ENCODE measurements around the gene NDUFA8. TPM values are rescaled to one million over a fixed set of nuclear protein-coding genes. Genes with fewer than 3 reads are reported as not detected.
"Not testable (repeated sequence)": the region's sequence is repeated elsewhere in the genome, so short reads cannot be mapped to it uniquely, and the experiment has no call there.

Gene NDUFA8
- total RNA-seq, 4 donors from 2014 or later, result 18.0 to 26.0 (median 22.5) TPM

DNA sequence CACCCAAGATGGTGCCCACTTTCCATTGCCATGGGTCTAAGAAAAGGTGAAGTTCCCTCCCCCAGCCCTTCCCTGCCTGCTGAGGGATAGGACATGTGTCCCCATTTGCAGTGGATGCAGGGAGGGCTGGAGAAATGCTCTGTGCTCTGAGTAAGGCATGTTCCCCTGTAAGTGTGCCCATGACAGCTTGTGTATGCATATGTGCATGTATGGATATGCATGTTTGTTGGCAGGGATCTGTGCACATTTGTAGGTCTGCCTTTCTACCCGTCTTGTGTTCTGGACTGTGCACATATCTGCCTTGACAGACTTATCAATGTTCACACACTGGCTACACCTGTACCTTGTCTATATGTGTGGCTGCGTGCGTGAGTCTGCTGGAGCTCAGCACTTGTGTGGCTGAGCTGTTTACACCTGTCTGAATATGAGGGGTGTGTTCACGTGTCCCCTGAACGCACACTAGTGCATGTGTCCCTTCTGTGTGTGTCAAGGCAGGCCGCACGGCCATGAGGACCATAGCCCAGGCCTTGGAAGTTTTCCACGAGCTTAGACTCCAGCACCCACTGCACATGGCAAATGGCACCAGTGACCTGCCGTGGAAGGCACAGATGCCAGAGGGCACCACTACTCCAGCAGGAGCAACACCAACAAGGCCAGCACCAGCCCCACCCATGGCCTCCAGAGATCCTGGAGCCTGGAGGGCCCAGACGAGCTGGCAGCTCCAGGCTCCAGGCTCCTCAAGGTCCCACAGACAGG is 39.1 kb downstream of the NDUFA8 start:
- H3K27ac ChIP-seq, result no peak overlapping the region
- no peak for TF ChIP-seq EP300 (IDR thresholded peaks at IDR 0.05)
- H3K4me3 ChIP-seq, result no peak overlapping the region
- peaks cover 0 to 9% of the 10 kb centered on the region in 2 donors for H3K27me3 ChIP-seq
- no peak for DNase-seq (ENCODE audit: low spot score in 2 of 2)
- peaks cover 0 to 9% (median 0%) of the 10 kb centered on the region in 4 donors for H3K4me1 ChIP-seq
- no peaks in the 10 kb centered on the region for H3K9me3 ChIP-seq
- no peaks in the 10 kb centered on the region for H3K36me3 ChIP-seq
- WGBS, 2 donors, result 77 to 82% methylated on average over 10 of the region's 10 CpGs

DNA sequence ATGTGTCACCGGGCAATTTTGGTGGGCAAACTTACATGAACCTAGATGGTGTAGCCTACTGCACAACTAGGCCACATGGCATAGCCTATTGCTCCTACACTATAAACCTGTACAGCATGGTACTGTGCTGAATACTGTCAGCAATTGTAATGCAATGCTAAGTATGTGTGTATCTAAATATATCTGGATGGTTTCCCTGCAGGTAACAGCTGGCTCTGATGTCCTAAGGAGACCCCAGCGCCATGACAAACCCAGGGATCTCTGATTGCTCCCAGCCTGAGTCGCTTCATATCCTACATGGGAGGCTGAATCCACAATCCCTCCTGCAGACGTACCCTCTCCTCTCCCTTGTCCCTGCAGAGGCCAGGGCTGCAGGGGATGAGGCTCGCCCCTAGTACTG is 39.9 kb downstream of the NDUFA8 start:
- TF ChIP-seq POLR2A (IDR thresholded peaks at IDR 0.05) (no peak), EP300 (IDR thresholded peaks at IDR 0.05) (no peak)
- TF ChIP-seq, protein P1, sequence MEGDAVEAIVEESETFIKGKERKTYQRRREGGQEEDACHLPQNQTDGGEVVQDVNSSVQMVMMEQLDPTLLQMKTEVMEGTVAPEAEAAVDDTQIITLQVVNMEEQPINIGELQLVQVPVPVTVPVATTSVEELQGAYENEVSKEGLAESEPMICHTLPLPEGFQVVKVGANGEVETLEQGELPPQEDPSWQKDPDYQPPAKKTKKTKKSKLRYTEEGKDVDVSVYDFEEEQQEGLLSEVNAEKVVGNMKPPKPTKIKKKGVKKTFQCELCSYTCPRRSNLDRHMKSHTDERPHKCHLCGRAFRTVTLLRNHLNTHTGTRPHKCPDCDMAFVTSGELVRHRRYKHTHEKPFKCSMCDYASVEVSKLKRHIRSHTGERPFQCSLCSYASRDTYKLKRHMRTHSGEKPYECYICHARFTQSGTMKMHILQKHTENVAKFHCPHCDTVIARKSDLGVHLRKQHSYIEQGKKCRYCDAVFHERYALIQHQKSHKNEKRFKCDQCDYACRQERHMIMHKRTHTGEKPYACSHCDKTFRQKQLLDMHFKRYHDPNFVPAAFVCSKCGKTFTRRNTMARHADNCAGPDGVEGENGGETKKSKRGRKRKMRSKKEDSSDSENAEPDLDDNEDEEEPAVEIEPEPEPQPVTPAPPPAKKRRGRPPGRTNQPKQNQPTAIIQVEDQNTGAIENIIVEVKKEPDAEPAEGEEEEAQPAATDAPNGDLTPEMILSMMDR (IDR thresholded peaks at IDR 0.05), result no peak

DNA sequence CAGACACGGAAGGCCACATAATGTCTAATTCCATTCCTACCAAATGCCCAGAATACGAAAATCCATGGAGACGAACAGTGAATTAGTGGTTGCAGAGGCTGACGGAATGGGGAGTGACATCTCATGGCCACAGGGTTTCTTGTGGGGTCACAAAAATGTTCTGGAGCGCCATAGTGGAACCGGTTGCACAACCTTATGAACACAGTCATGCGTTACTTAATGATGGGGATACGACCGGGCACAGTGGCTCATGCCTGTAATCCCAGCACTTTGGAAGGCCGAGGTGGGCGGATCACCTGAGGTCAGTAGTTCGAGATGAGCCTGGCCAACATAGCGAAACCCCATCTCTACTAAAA is 40.4 kb downstream of the NDUFA8 start:
- H3K36me3 ChIP-seq, result no peaks in the 10 kb centered on the region
- no peak overlapping the region for H3K27ac ChIP-seq
- H3K4me3 ChIP-seq, result no peak overlapping the region
- H3K9me3 ChIP-seq, result no peaks in the 10 kb centered on the region
- H3K4me1 ChIP-seq, result peaks cover 0 to 3% (median 0%) of the 10 kb centered on the region in 4 donors
- peaks cover 0 to 7% of the 10 kb centered on the region in 2 donors for H3K27me3 ChIP-seq
- 68 to 79% methylated on average over 13 of the region's 13 CpGs for WGBS, 2 donors
- DNase-seq (ENCODE audit: low spot score in 2 of 2), result no peak
- TF ChIP-seq POLR2A (IDR thresholded peaks at IDR 0.05) (no peak), EP300 (IDR thresholded peaks at IDR 0.05) (no peak)
- TF ChIP-seq, protein P1 (IDR thresholded peaks at IDR 0.05), result no peak

More for the DNA sequence above, 39.9 kb downstream of the NDUFA8 start:
- H3K9me3 ChIP-seq, result no peaks in the 10 kb centered on the region
- H3K27me3 ChIP-seq, result peaks cover 0 to 7% of the 10 kb centered on the region in 2 donors
- no peak overlapping the region for H3K4me3 ChIP-seq
- DNase-seq (ENCODE audit: low spot score in 2 of 2), result no peak
- peaks cover 0 to 3% (median 0%) of the 10 kb centered on the region in 4 donors for H3K4me1 ChIP-seq
- H3K36me3 ChIP-seq, result no peaks in the 10 kb centered on the region
- 85 to 98% methylated on average over 5 of the region's 5 CpGs for WGBS, 2 donors
- H3K27ac ChIP-seq, result no peak overlapping the region

DNA sequence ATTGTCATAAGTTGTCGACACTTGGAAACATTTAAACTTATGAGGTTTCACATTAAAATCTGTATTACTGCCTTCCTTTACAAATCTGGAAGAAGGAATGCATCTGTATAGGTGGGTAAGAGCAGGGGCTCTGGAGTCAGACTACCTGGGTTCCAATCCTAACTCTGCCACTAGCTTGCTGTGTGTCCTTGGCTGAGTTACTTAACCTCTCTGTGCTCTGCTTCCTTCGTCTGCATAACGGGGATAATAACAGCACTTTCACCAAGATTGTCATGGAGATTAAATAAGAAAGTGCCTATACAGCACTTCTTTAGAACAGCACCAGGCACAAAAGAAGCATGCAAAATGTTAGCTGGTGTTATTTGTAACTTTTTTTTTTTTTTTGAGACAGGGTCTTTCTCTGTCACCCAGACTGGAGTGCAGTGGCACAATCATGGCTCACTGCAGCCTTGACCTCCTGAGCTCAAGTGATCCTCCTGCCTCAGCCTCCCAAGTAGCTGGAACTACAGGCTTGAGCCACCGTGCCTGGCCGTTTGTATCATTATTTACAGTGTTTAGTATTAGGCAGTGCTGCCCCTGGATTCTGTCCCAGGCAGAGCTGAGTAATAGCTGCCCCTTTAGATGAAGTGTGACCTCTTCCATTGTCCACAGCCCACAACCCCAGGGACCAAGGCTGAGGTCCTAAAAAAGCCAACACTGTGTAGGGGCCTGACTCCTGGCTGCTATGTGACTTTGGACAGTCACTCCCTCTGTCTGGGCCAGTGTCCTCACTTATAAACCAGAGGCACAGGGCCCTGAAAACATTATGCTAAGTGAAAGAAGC is 41.0 kb downstream of the NDUFA8 start:
- Histone ChIP-seq H3K9me3 (no peaks in the 10 kb centered on the region), H3K4me1 (peaks cover 0 to 3% (median 0%) of the 10 kb centered on the region in 4 donors), H3K27ac (no peak overlapping the region), H3K36me3 (no peaks in the 10 kb centered on the region), H3K4me3 (no peak overlapping the region), H3K27me3 (peaks cover 0 to 7% of the 10 kb centered on the region in 2 donors)
- no peak for DNase-seq (ENCODE audit: low spot score in 2 of 2)
- 51 to 53% methylated on average over 5 of the region's 5 CpGs for WGBS, 2 donors
- TF ChIP-seq POLR2A (IDR thresholded peaks at IDR 0.05) (no peak), EP300 (IDR thresholded peaks at IDR 0.05) (no peak)
- TF ChIP-seq, protein P1 (IDR thresholded peaks at IDR 0.05), result no peak

DNA sequence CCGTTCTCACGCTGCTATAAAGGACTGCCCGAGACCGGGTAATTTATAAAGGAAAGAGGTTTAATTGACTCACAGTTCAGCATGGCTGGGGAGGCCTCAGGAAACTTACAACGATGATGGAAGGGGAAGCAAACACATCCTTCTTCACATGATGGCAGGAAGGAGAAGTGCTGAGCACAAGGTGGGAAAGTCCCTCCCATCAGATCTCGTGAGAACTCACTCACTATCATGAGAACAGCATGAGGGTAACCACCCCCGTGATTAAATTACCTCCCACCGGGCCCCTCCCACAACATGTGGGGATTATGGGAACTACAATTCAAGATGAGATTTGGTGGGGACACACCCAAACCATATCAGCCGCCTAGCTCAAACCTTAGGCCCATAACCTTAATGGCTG is 42.3 kb downstream of the NDUFA8 start:
- WGBS, 2 donors, result 70 to 74% methylated on average over 9 of the region's 9 CpGs

More for the DNA sequence above, 42.3 kb downstream of the NDUFA8 start:
- H3K4me1 ChIP-seq; DNase-seq (ENCODE audit: low spot score in 2 of 2); H3K9me3 ChIP-seq; H3K27me3 ChIP-seq; H3K36me3 ChIP-seq; H3K27ac ChIP-seq; H3K4me3 ChIP-seq: not testable (repeated sequence)
